H9 (cell line): ENCODE results near the gene CDH22. TPM values are rescaled to one million over a fixed set of nuclear protein-coding genes. Genes with fewer than 3 reads are reported as not detected.

ENCODE experiments used
- DNase-seq: peaks from one replicate; pipeline ENCODE4 v3.0.0-alpha.2; 2017
- H2AFZ ChIP-seq: one replicate; pipeline ENCODE4 v1.6.1; 2013; ENCODE audit warnings: mild to moderate bottlenecking, low read length, control low read depth, moderate library complexity
- H2AK5ac ChIP-seq: 2 replicates; pipeline ENCODE4 v1.6.1; 2013; ENCODE audit warnings: low read length, control low read depth, mixed read lengths; ENCODE audit not compliant: insufficient read length
- H2BK120ac ChIP-seq: one replicate; pipeline ENCODE4 v1.6.1; 2013; ENCODE audit warnings: low read depth, mild to moderate bottlenecking, low read length, control low read depth, inconsistent platforms; ENCODE audit not compliant: poor library complexity, severe bottlenecking
- H2BK12ac ChIP-seq: 2 replicates; pipeline ENCODE4 v1.6.1; 2013; ENCODE audit warnings: low read length, control low read depth, mixed read lengths, low read depth; ENCODE audit not compliant: insufficient read length
- H2BK15ac ChIP-seq: 2 replicates; pipeline ENCODE4 v1.6.1; 2013; ENCODE audit warnings: low read depth, low read length, control low read depth
- H2BK20ac ChIP-seq: one replicate; pipeline ENCODE4 v1.6.1; 2013; ENCODE audit warnings: low read depth, mild to moderate bottlenecking, low read length, control low read depth, inconsistent platforms; ENCODE audit not compliant: poor library complexity, severe bottlenecking
- H2BK5ac ChIP-seq: 2 replicates; pipeline ENCODE4 v1.6.1; 2013; ENCODE audit warnings: low read length, control low read depth, mixed read lengths; ENCODE audit not compliant: insufficient read length
- H3K14ac ChIP-seq: 2 replicates; pipeline ENCODE4 v1.6.1; 2013; ENCODE audit warnings: low read length, control low read depth; ENCODE audit not compliant: insufficient read depth
- H3K18ac ChIP-seq: 2 replicates; pipeline ENCODE4 v1.6.1; 2013; ENCODE audit warnings: low read depth, mild to moderate bottlenecking, mixed read lengths, low read length, control low read depth; ENCODE audit not compliant: insufficient read length
- H3K23ac ChIP-seq: 2 replicates; pipeline ENCODE4 v1.6.1; 2013; ENCODE audit warnings: low read length, control low read depth, mixed read lengths, low read depth; ENCODE audit not compliant: insufficient read length
- H3K23me2 ChIP-seq: 2 replicates; pipeline ENCODE4 v1.6.1; 2013; ENCODE audit warnings: low read depth, mild to moderate bottlenecking, mixed read lengths, low read length, control low read depth; ENCODE audit not compliant: insufficient read length, poor library complexity, severe bottlenecking
- H3K27ac ChIP-seq: 2 replicates; pipeline ENCODE4 v1.5.1; 2013; ENCODE audit warnings: low read length, control low read depth, mixed read lengths, low read depth; ENCODE audit not compliant: insufficient read length
- H3K27me3 ChIP-seq: 2 replicates; pipeline ENCODE4 v1.6.1; 2013; ENCODE audit warnings: low read length, control low read depth, inconsistent platforms; ENCODE audit not compliant: insufficient read depth
- H3K4ac ChIP-seq: 2 replicates; pipeline ENCODE4 v1.6.1; 2013; ENCODE audit warnings: low read depth, mild to moderate bottlenecking, control low read depth, inconsistent platforms, low read length, moderate library complexity
- H3K4me1 ChIP-seq: 2 replicates; pipeline ENCODE4 v1.6.1; 2013; ENCODE audit warnings: low read length, control low read depth, inconsistent platforms; ENCODE audit not compliant: insufficient read depth
- H3K4me2 ChIP-seq: 2 replicates; pipeline ENCODE4 v1.6.1; 2013; ENCODE audit warnings: low read length, control low read depth, mixed read lengths; ENCODE audit not compliant: insufficient read length, insufficient read depth
- H3K56ac ChIP-seq: 2 replicates; pipeline ENCODE4 v1.6.1; 2013; ENCODE audit warnings: low read depth, mild to moderate bottlenecking, mixed read lengths, low read length, control low read depth; ENCODE audit not compliant: insufficient read length
- H3K79me1 ChIP-seq: 2 replicates; pipeline ENCODE4 v1.6.1; 2013; ENCODE audit warnings: low read depth, mild to moderate bottlenecking, moderate library complexity, low read length, control low read depth, inconsistent platforms; ENCODE audit not compliant: insufficient read depth, poor library complexity, severe bottlenecking
- H3K79me2 ChIP-seq: 2 replicates; pipeline ENCODE4 v1.6.1; 2013; ENCODE audit warnings: low read length, control low read depth, inconsistent platforms; ENCODE audit not compliant: insufficient read depth
- H3K9ac ChIP-seq: 2 replicates; pipeline ENCODE4 v1.6.1; 2013; ENCODE audit warnings: low read length, control low read depth, mixed read lengths; ENCODE audit not compliant: insufficient read length; ENCODE audit errors: extremely low read depth
- H3K9me3 ChIP-seq: one replicate; pipeline ENCODE4 v1.6.1; 2013; ENCODE audit warnings: low read depth, low read length, inconsistent platforms; ENCODE audit not compliant: control insufficient read depth
- H3T11ph ChIP-seq: one replicate; pipeline ENCODE4 v1.6.1; 2013; ENCODE audit warnings: mild to moderate bottlenecking, low read length, control low read depth, inconsistent platforms
- H4K20me1 ChIP-seq: one replicate; pipeline ENCODE4 v1.6.1; 2013; ENCODE audit not compliant: control insufficient read depth, insufficient read length, insufficient read depth
- H4K5ac ChIP-seq: 2 replicates; pipeline ENCODE4 v1.6.1; 2013; ENCODE audit warnings: low read depth, mild to moderate bottlenecking, mixed read lengths, low read length, control low read depth; ENCODE audit not compliant: insufficient read length
- H4K8ac ChIP-seq: replicated peaks from 2 replicates; pipeline ENCODE4 v1.6.1; 2013; ENCODE audit warnings: low read length, control low read depth, mixed read lengths, low read depth; ENCODE audit not compliant: insufficient read length
- H4K91ac ChIP-seq: 2 replicates; pipeline ENCODE4 v1.6.1; 2013; ENCODE audit warnings: low read depth, mild to moderate bottlenecking, moderate library complexity, mixed read lengths, low read length, control low read depth; ENCODE audit not compliant: insufficient read length
- H3K27ac Mint-ChIP-seq, 3 experiments: 2 replicates in 2 of 3; 3 replicates in 1 of 3; pipeline ENCODE4 v1.8.0; 2020 to 2021; ENCODE audit warnings: mixed read lengths in 3 of 3, mild to moderate bottlenecking in 1 of 3, moderate library complexity in 1 of 3
- H3K27me3 Mint-ChIP-seq: 2 replicates; pipeline ENCODE4 v1.8.0; 2021; ENCODE audit warnings: low read depth, mild to moderate bottlenecking, moderate library complexity, mixed read lengths
- H3K36me3 Mint-ChIP-seq, 3 experiments: 2 replicates in 2 of 3; 3 replicates in 1 of 3; pipeline ENCODE4 v1.8.0; 2020 to 2021; ENCODE audit warnings: low read depth in 3 of 3, mixed read lengths in 3 of 3; ENCODE audit not compliant: insufficient read depth in 1 of 3
- H3K4me1 Mint-ChIP-seq, 2 experiments: 2 replicates each; pipeline ENCODE4 v1.8.0; 2020; ENCODE audit warnings: mixed read lengths in 2 of 2
- H3K4me3 Mint-ChIP-seq, 2 experiments: 2 replicates in 1 of 2; 3 replicates in 1 of 2; pipeline ENCODE4 v1.8.0; 2020 to 2021; ENCODE audit warnings: mild to moderate bottlenecking in 2 of 2, mixed read lengths in 2 of 2, moderate library complexity in 1 of 2
- H3K9me3 Mint-ChIP-seq, 2 experiments: 2 replicates in 1 of 2; 3 replicates in 1 of 2; pipeline ENCODE4 v1.8.0; 2020; ENCODE audit warnings: mild to moderate bottlenecking in 2 of 2, mixed read lengths in 2 of 2, moderate library complexity in 1 of 2
- WGBS: extraction: QIAGEN DNeasy Blood & Tissue Kit; methylation state at CpG from one replicate; pipeline ENCODE4 v1.1.7; 2013; ENCODE audit warnings: missing lambda C conversion rate, low lambda C conversion rate, mixed read lengths; ENCODE audit not compliant: insufficient read length; ENCODE audit errors: extremely low coverage; 5-methylcytosine and 5-hydroxymethylcytosine counted together
- total RNA-seq: library from RNA; stranded (reverse); gene quantifications from 2 replicates; pipeline ENCODE4 v1.2.1, GENCODE V29; 2021
- TF ChIP-seq, protein P1 (sequence below): fragments of 200-600 bp; sonication (generic); conservative IDR thresholded peaks from 3 replicates; pipeline ENCODE4 v1.8.0; 2021; ENCODE audit warnings: antibody characterized with exemption, mild to moderate bottlenecking

The CDH22 gene
- total RNA-seq, 1 experiment from 2014 or later, result not detected

DNA sequence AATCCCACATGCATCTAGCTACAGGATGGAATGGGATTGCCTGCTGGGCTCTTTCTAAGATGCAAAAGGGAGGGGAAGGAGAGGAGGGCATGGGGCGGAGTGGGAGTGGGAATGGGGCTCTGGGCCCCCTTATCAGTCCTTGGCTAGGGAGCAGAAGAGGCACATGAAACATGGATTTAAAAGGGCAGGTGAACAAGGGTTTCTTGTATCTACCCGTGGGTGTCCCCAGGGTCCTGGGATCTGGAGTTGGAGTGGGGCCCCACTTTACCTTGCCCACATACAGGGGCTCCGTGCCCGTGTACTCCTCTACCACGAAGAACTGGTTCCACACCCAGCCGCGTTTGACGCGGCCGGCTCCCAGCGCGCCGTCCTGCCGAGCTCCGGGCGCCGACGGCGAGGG is 57.5 kb downstream of the CDH22 start:
- Histone ChIP-seq H2BK15ac (no peak overlapping the region), H2BK12ac (no peak overlapping the region), H3K23me2 (no peaks in the 10 kb centered on the region), H3K4me1 (no peaks in the 10 kb centered on the region), H3K4ac (no peak overlapping the region), H4K20me1 (no peaks in the 10 kb centered on the region), H3K14ac (no peak overlapping the region; the same call in 1 of the 2 replicates), H3K23ac (no peak overlapping the region), H3K79me1 (no peaks in the 10 kb centered on the region), H3K9ac (no peak overlapping the region), H2BK120ac (no peak overlapping the region), H3K27me3 (peaks cover 17% of the 10 kb centered on the region; the same call in 1 of the 2 replicates), H2AFZ (no peak overlapping the region), H4K5ac (no peak overlapping the region), H2BK20ac (no peak overlapping the region), H4K8ac (no peak overlapping the region), H3K79me2 (no peaks in the 10 kb centered on the region), H3T11ph (no peak overlapping the region), H3K4me2 (peak overlapping the region; percentile 25), H3K18ac (no peak overlapping the region), H4K91ac (no peak overlapping the region), H2AK5ac (no peak overlapping the region), H3K56ac (no peak overlapping the region), H3K9me3 (no peaks in the 10 kb centered on the region), H3K27ac (no peak overlapping the region), H2BK5ac (no peak overlapping the region)
- peaks cover 3% of the 10 kb centered on the region in 2 experiments; a peak in 3 of 5 replicates for H3K9me3 Mint-ChIP-seq
- H3K36me3 Mint-ChIP-seq, result no peaks in the 10 kb centered on the region
- H3K4me1 Mint-ChIP-seq, result peaks cover 17 to 28% of the 10 kb centered on the region in 2 experiments
- DNase-seq, result no peak
- H3K27me3 Mint-ChIP-seq, result peaks cover 79% of the 10 kb centered on the region
- no peak overlapping the region for H3K27ac Mint-ChIP-seq
- TF ChIP-seq, protein P1, sequence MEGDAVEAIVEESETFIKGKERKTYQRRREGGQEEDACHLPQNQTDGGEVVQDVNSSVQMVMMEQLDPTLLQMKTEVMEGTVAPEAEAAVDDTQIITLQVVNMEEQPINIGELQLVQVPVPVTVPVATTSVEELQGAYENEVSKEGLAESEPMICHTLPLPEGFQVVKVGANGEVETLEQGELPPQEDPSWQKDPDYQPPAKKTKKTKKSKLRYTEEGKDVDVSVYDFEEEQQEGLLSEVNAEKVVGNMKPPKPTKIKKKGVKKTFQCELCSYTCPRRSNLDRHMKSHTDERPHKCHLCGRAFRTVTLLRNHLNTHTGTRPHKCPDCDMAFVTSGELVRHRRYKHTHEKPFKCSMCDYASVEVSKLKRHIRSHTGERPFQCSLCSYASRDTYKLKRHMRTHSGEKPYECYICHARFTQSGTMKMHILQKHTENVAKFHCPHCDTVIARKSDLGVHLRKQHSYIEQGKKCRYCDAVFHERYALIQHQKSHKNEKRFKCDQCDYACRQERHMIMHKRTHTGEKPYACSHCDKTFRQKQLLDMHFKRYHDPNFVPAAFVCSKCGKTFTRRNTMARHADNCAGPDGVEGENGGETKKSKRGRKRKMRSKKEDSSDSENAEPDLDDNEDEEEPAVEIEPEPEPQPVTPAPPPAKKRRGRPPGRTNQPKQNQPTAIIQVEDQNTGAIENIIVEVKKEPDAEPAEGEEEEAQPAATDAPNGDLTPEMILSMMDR, result no peak
- peak overlapping the region; percentile 14 to 38; a peak in 4 of 5 replicates for H3K4me3 Mint-ChIP-seq
- no CpG with 5 or more reads among the region's 19 CpGs for WGBS
